Esophagus (tissue), 2 donors: ENCODE measurements around the gene XRCC3. TPM values are rescaled to one million over a fixed set of nuclear protein-coding genes. Genes with fewer than 3 reads are reported as not detected.

Experiments used
- H3K27ac ChIP-seq, 2 donors: one replicate each; pipeline ENCODE4 v1.5.1; 2013; ENCODE audit warnings: low read depth in 2 of 2, mild to moderate bottlenecking in 2 of 2, inconsistent platforms in 1 of 2, low read length in 1 of 2, moderate library complexity in 1 of 2
- H3K27me3 ChIP-seq, 2 donors: one replicate each; pipeline ENCODE4 v1.6.1; 2013; ENCODE audit warnings: low read length in 2 of 2, control low read depth in 1 of 2, mild to moderate bottlenecking in 1 of 2; ENCODE audit not compliant: insufficient read depth in 2 of 2, control insufficient read depth in 1 of 2
- H3K36me3 ChIP-seq, 2 donors: one replicate each; pipeline ENCODE4 v1.6.1; 2013; ENCODE audit warnings: low read length in 1 of 2; ENCODE audit not compliant: control insufficient read depth in 2 of 2, insufficient read depth in 2 of 2
- H3K4me1 ChIP-seq, 2 donors: one replicate each; pipeline ENCODE4 v1.6.1; 2013; ENCODE audit warnings: low read length in 1 of 2; ENCODE audit not compliant: control insufficient read depth in 2 of 2, insufficient read depth in 2 of 2
- H3K4me3 ChIP-seq, 2 donors: one replicate each; pipeline ENCODE4 v1.5.1; 2013; ENCODE audit warnings: low read length in 2 of 2, mild to moderate bottlenecking in 2 of 2, low read depth in 1 of 2, moderate library complexity in 1 of 2
- H3K9me3 ChIP-seq, 2 donors: one replicate each; pipeline ENCODE4 v1.6.1; 2013; ENCODE audit warnings: mild to moderate bottlenecking in 2 of 2, low read depth in 1 of 2, low read length in 1 of 2, moderate library complexity in 1 of 2; ENCODE audit not compliant: control insufficient read depth in 2 of 2, insufficient read depth in 1 of 2
- WGBS, 2 donors: extraction: QIAGEN DNeasy Blood & Tissue Kit; methylation state at CpG; one replicate each; pipeline ENCODE4 v1.1.7; 2013; 5-methylcytosine and 5-hydroxymethylcytosine counted together
- polyA plus RNA-seq, 2 donors: library from polyadenylated mRNA; stranded (reverse); fragments of 200-250 nt; gene quantifications; one replicate each; pipeline ENCODE4 v1.2.3, GENCODE V29; 2013
- donor health status: healthy with polysubstance abuse.
- donor health status: Bipolar disorder and iron deficiency.

Gene XRCC3
- polyA plus RNA-seq, 2 donors = 7.7 to 17.6 TPM

GRCh38 chr14:103734081-103734888 is 19.0 kb upstream of the XRCC3 start:
- peaks cover 15 to 47% of the 10 kb centered on the region in 2 donors for H3K36me3 ChIP-seq
- H3K4me1 ChIP-seq = peaks cover 16 to 39% of the 10 kb centered on the region in 2 donors

GRCh38 chr14:103733651-103734050 is 18.4 kb upstream of the XRCC3 start:
- H3K27ac ChIP-seq = peak overlapping the region; percentile 41 to 71
- 68 to 84% methylated on average over 14 of the region's 14 CpGs for WGBS, 2 donors
- no peak overlapping the region for H3K4me3 ChIP-seq
- H3K4me1 ChIP-seq = peaks cover 16 to 39% of the 10 kb centered on the region in 2 donors
- no peaks in the 10 kb centered on the region for H3K27me3 ChIP-seq
- no peaks in the 10 kb centered on the region for H3K9me3 ChIP-seq
- peaks cover 14 to 46% of the 10 kb centered on the region in 2 donors for H3K36me3 ChIP-seq

More at GRCh38 chr14:103734081-103734888, 19.0 kb upstream of the XRCC3 start:
- 89% methylated on average over 23 of the region's 23 CpGs for WGBS, 2 donors
- Histone ChIP-seq H3K27me3 (no peaks in the 10 kb centered on the region), H3K9me3 (no peaks in the 10 kb centered on the region), H3K27ac (peak overlapping the region; percentile 41 to 51), H3K4me3 (no peak overlapping the region)

- Histone ChIP-seq H3K27ac (peak overlapping the region; percentile 41 to 77), H3K27me3 (no peaks in the 10 kb centered on the region), H3K9me3 (no peaks in the 10 kb centered on the region), H3K36me3 (peaks cover 11 to 45% of the 10 kb centered on the region in 2 donors), H3K4me3 (no peak overlapping the region), H3K4me1 (peaks cover 16 to 44% of the 10 kb centered on the region in 2 donors)
- 68 to 72% methylated on average over 9 of the region's 9 CpGs for WGBS, 2 donors
Measured at GRCh38 chr14:103732868-103733620, 17.8 kb upstream of the XRCC3 start.

GRCh38 chr14:103731916-103732867 is 16.9 kb upstream of the XRCC3 start:
- no peaks in the 10 kb centered on the region for H3K27me3 ChIP-seq
- H3K36me3 ChIP-seq = peaks cover 11 to 44% of the 10 kb centered on the region in 2 donors
- H3K4me3 ChIP-seq = no peak overlapping the region
- 86% methylated on average over 24 of the region's 24 CpGs for WGBS, 2 donors
- H3K4me1 ChIP-seq = peaks cover 16 to 51% of the 10 kb centered on the region in 2 donors
- H3K9me3 ChIP-seq = no peaks in the 10 kb centered on the region
- H3K27ac ChIP-seq = peak overlapping the region in 1 of 2 donors; percentile 77

GRCh38 chr14:103731481-103731880 is 16.2 kb upstream of the XRCC3 start:
- 93 to 94% methylated on average over 15 of the region's 15 CpGs for WGBS, 2 donors
- Histone ChIP-seq H3K9me3 (no peaks in the 10 kb centered on the region), H3K4me3 (no peak overlapping the region), H3K27me3 (no peaks in the 10 kb centered on the region), H3K27ac (no peak overlapping the region), H3K36me3 (peaks cover 11 to 46% of the 10 kb centered on the region in 2 donors), H3K4me1 (peaks cover 14 to 47% of the 10 kb centered on the region in 2 donors)

- Histone ChIP-seq H3K36me3 (peaks cover 11 to 53% of the 10 kb centered on the region in 2 donors), H3K4me1 (peaks cover 11 to 42% of the 10 kb centered on the region in 2 donors), H3K27me3 (no peaks in the 10 kb centered on the region), H3K9me3 (no peaks in the 10 kb centered on the region), H3K4me3 (no peak overlapping the region), H3K27ac (no peak overlapping the region)
- WGBS, 2 donors = 48 to 54% methylated on average over 15 of the region's 15 CpGs
Measured at GRCh38 chr14:103730490-103731035, 15.3 kb upstream of the XRCC3 start.

GRCh38 chr14:103729496-103730448 is 14.5 kb upstream of the XRCC3 start:
- Histone ChIP-seq H3K4me1 (peaks cover 11 to 47% of the 10 kb centered on the region in 2 donors), H3K4me3 (no peak overlapping the region), H3K27me3 (no peaks in the 10 kb centered on the region), H3K36me3 (peaks cover 8 to 57% of the 10 kb centered on the region in 2 donors), H3K27ac (peak overlapping the region; percentile 37 to 58), H3K9me3 (no peaks in the 10 kb centered on the region)
- WGBS, 2 donors = 54 to 65% methylated on average over 24 of the region's 24 CpGs

GRCh38 chr14:103728721-103729120 is 13.5 kb upstream of the XRCC3 start:
- no peak overlapping the region for H3K4me3 ChIP-seq
- peaks cover 8 to 52% of the 10 kb centered on the region in 2 donors for H3K36me3 ChIP-seq
- H3K27me3 ChIP-seq = no peaks in the 10 kb centered on the region
- H3K9me3 ChIP-seq = no peaks in the 10 kb centered on the region
- 50 to 51% methylated on average over 12 of the region's 12 CpGs for WGBS, 2 donors
- H3K27ac ChIP-seq = peak overlapping the region; percentile 58 to 90
- peaks cover 19 to 51% of the 10 kb centered on the region in 2 donors for H3K4me1 ChIP-seq
